HepG2 (cell line): ENCODE data around the gene STARD10. TPM values are rescaled to one million over a fixed set of nuclear protein-coding genes. Genes with fewer than 3 reads are reported as not detected.

Experiments
- ATAC-seq: fragments of 200-7000 bp; cut with Tn5 transposase; 3 replicates; pipeline ENCODE4 v1.9.1; 2020; ENCODE audit warnings: mild to moderate bottlenecking, moderate library complexity
- BruUV-seq: library from RNA; stranded (reverse); fragments of 400-500 nt; replicated peaks from 2 replicates; lab custom pipeline; 2021; lab: Mats Ljungman, UMichigan
- CTCF ChIA-PET: fragments of 300-600 bp; formaldehyde crosslinking; extraction: SDS; loops from one replicate; lab custom pipeline; 2021; ENCODE audit warnings: low total read pairs, inconsistent platforms, low intra/inter-chr PET ratio; lab: Yijun Ruan, JAX
- POLR2A ChIA-PET: fragments of 350-600 bp; sonication (Branson Sonifier 250); formaldehyde crosslinking; loops from one replicate; lab custom pipeline; 2020; ENCODE audit warnings: antibody characterized with exemption, inconsistent platforms; lab: Yijun Ruan, JAX
- DNase-seq: peaks from one replicate; pipeline ENCODE4 v3.0.0-alpha.2; 2015; ENCODE audit warnings: low spot score
- FAIRE-seq: peaks from 3 replicates; lab custom pipeline; 2011; peaks lifted over from hg19 to GRCh38; lab: Jason Lieb, UNC
- H2AFZ ChIP-seq: one replicate; pipeline ENCODE4 v1.6.1; 2011; ENCODE audit warnings: low read length, inconsistent platforms
- H3K27ac ChIP-seq: fragments of 300-600 bp; 3 replicates; pipeline ENCODE4 v1.8.0; 2011; ENCODE audit warnings: mixed run types, mild to moderate bottlenecking, mixed read lengths, low read length, inconsistent platforms; ENCODE audit not compliant: insufficient read depth; ENCODE audit errors: extremely low read length
- H3K27me3 ChIP-seq, 2 experiments: fragments of 200-600 bp in 1 of 2; 2 replicates in 1 of 2; 3 replicates in 1 of 2; pipeline versions ENCODE4 v1.6.0 to v1.8.0; 2011; ENCODE audit warnings: low read length in 2 of 2, mild to moderate bottlenecking in 2 of 2, moderate library complexity in 2 of 2, inconsistent platforms in 1 of 2; ENCODE audit not compliant: insufficient read depth in 2 of 2, control insufficient read depth in 1 of 2
- H3K36me3 ChIP-seq, 2 experiments: fragments of 200-600 bp in 1 of 2; replicated peaks in 1 of 2; 2 replicates in 1 of 2; 3 replicates in 1 of 2; pipeline versions ENCODE4 v1.5.1 to v1.8.0; 2011; ENCODE audit warnings: low read length in 2 of 2, inconsistent platforms in 1 of 2; ENCODE audit not compliant: insufficient read depth in 2 of 2, control insufficient read depth in 1 of 2
- H3K4me1 ChIP-seq: 2 replicates; pipeline ENCODE4 v1.5.1; 2012; ENCODE audit warnings: low read length, inconsistent platforms; ENCODE audit not compliant: insufficient read depth
- H3K4me2 ChIP-seq: 2 replicates; pipeline ENCODE4 v1.6.0; 2011; ENCODE audit warnings: low read depth, low read length, inconsistent platforms
- H3K4me3 ChIP-seq, 3 experiments: fragments of 200-600 bp in 1 of 3; sonication (generic), shearing (Covaris generic) in 1 of 3; replicated peaks in 1 of 3; 2 replicates each; pipeline ENCODE4 v1.5.1; 2011 to 2016; ENCODE audit warnings: low read length in 3 of 3, inconsistent platforms in 2 of 3, low read depth in 2 of 3, mild to moderate bottlenecking in 2 of 3, control low read depth in 1 of 3, mixed read lengths in 1 of 3; ENCODE audit not compliant: insufficient read depth in 1 of 3
- H3K79me2 ChIP-seq: one replicate; pipeline ENCODE4 v1.6.1; 2011; ENCODE audit warnings: low read length, inconsistent platforms; ENCODE audit not compliant: insufficient read depth
- H3K9ac ChIP-seq: 2 replicates; pipeline ENCODE4 v1.6.0; 2011; ENCODE audit warnings: mild to moderate bottlenecking, low read depth, low read length, inconsistent platforms; ENCODE audit not compliant: insufficient read depth
- H3K9me3 ChIP-seq: 2 replicates; pipeline ENCODE4 v1.5.1; 2012; ENCODE audit warnings: mild to moderate bottlenecking, low read length
- H4K20me1 ChIP-seq: 2 replicates; pipeline ENCODE4 v1.6.0; 2011; ENCODE audit warnings: inconsistent platforms, mild to moderate bottlenecking, low read length, moderate library complexity; ENCODE audit not compliant: insufficient read depth
- PRMT3 ChIP-seq: sonication (generic); formaldehyde crosslinking; IDR thresholded peaks from 2 replicates; pipeline ENCODE4 v1.8.1; 2022; ENCODE audit warnings: low read depth, mild to moderate bottlenecking, moderate library complexity, missing genetic modification reagents, borderline replicate concordance
- RFXAP ChIP-seq: sonication (generic); formaldehyde crosslinking; IDR thresholded peaks from 2 replicates; pipeline ENCODE4 v1.4.0; 2020; ENCODE audit warnings: missing genetic modification reagents, borderline replicate concordance
- THYN1 ChIP-seq: sonication (generic); formaldehyde crosslinking; IDR thresholded peaks from 2 replicates; pipeline ENCODE4 v1.8.1; 2023; ENCODE audit warnings: low read depth, mild to moderate bottlenecking, moderate library complexity, missing genetic modification reagents, borderline replicate concordance
- ZBTB26 ChIP-seq: IDR thresholded peaks from 2 replicates; pipeline ENCODE4 v1.6.1; 2016; ENCODE audit warnings: missing compliant biosample characterization, missing genetic modification reagents, borderline replicate concordance
- ZBTB46 ChIP-seq: sonication (generic); formaldehyde crosslinking; IDR thresholded peaks from 2 replicates; pipeline ENCODE4 v1.4.0; 2020; ENCODE audit warnings: mild to moderate bottlenecking, missing genetic modification reagents, borderline replicate concordance
- ZNF234 ChIP-seq: sonication (generic); formaldehyde crosslinking; conservative IDR thresholded peaks from 2 replicates; pipeline ENCODE4 v1.5.1; 2020; ENCODE audit warnings: mild to moderate bottlenecking, missing genetic modification reagents
- ZNF777 ChIP-seq: sonication (generic); formaldehyde crosslinking; IDR thresholded peaks from 2 replicates; pipeline ENCODE4 v1.4.0; 2020; ENCODE audit warnings: missing genetic modification reagents
- ZSCAN25 ChIP-seq: sonication (generic); formaldehyde crosslinking; IDR thresholded peaks from 2 replicates; pipeline ENCODE4 v1.8.0; 2022; ENCODE audit warnings: mild to moderate bottlenecking, missing genetic modification reagents
- WGBS: methylation state at CpG from one replicate; pipeline ENCODE4 v1.1.6; 2017; ENCODE audit warnings: low lambda C conversion rate; 5-methylcytosine and 5-hydroxymethylcytosine counted together
- in situ Hi-C: cut with HindIII; loops from 2 replicates; pipeline ENCODE4 v1.10.0; 2017; ENCODE audit warnings: low pct_unique_long_range_greater_than_20kb; ENCODE audit not compliant: extremely low pct_ligation_motif_present
- intact Hi-C: fragments of 100-400 bp; cut with micrococcal nuclease; formaldehyde crosslinking; loops from one replicate; pipeline ENCODE4 v1.10.0; 2022; ENCODE audit not compliant: unreplicated experiment
- polyA plus RNA-seq, 8 experiments: library from polyadenylated mRNA; depleted of rRNA in 3 of 8; stranded (reverse) in 7 of 8; unstranded in 1 of 8; fragments of >200 nt; fragmentation: Illumina TruSeq in 4 of 8; extraction: Trizol in 4 of 8; gene quantifications; 2 replicates each; pipeline versions ENCODE4 v1.2.1 to v1.2.3, GENCODE V29; 2011 to 2016; ENCODE audit warnings: low read depth in 4 of 8, missing spikeins in 1 of 8, mixed read lengths in 1 of 8; ENCODE audit not compliant: insufficient read depth in 1 of 8
- total RNA-seq, 5 experiments: library from RNA; depleted of rRNA; stranded (reverse); fragments of >200 nt; fragmentation: Illumina TruSeq; extraction: Trizol; gene quantifications; 2 replicates each; pipeline ENCODE4 v1.2.3, GENCODE V29; 2016; ENCODE audit warnings: low read depth in 1 of 5
- TF ChIP-seq, protein P1 (sequence below), 2 experiments: sonication (generic) in 1 of 2; formaldehyde crosslinking in 1 of 2; IDR thresholded peaks; 2 replicates each; pipeline versions ENCODE4 v1.4.0 to v1.6.1; 2018 to 2020; ENCODE audit warnings: missing genetic modification reagents in 2 of 2, borderline replicate concordance in 1 of 2, low read depth in 1 of 2, mild to moderate bottlenecking in 1 of 2, missing biosample characterization in 1 of 2
- TF ChIP-seq, protein P2 (sequence below): sonication (generic); formaldehyde crosslinking; IDR thresholded peaks from 2 replicates; pipeline ENCODE4 v1.4.0; 2020; ENCODE audit warnings: missing genetic modification reagents

STARD10 gene
- total and polyA plus RNA-seq, 2 of the 13 experiments (the other 11 are each of a cell fraction or from before 2014, with no cell fraction given), result 260 to 341 TPM

- TF ChIP-seq ZBTB46 (CRISPR knock-in tag), result no peak
- TF ChIP-seq, all 625 proteins: peak for 160
These were observed 11.5 kb downstream of the STARD10 start (continued) for GRCh38 chr11:72782081-72782920.

- peak overlapping the region; percentile 60 for H2AFZ ChIP-seq
- peaks cover 90% of the 10 kb centered on the region for H3K4me1 ChIP-seq
- no peaks in the 10 kb centered on the region for H3K9me3 ChIP-seq
- H3K27me3 ChIP-seq, result no peaks in the 10 kb centered on the region; a peak in 1 of 5 replicates
- FAIRE-seq (no peak), DNase-seq (no peak), ATAC-seq (peak; percentile 7)
- in situ Hi-C loops, result no loop called here
- H3K9ac ChIP-seq, result peak overlapping the region; percentile 71
- 0% methylated on average over 4 of the region's 89 CpGs for WGBS
- no TSS peak for BruUV-seq
- H3K79me2 ChIP-seq, result peaks cover 23% of the 10 kb centered on the region
- H3K4me2 ChIP-seq, result peak overlapping the region; percentile 98
- H3K36me3 ChIP-seq, result no peaks in the 10 kb centered on the region
- intact Hi-C loops, result no loop called here
- H3K27ac ChIP-seq, result peak overlapping the region; percentile 79
- H4K20me1 ChIP-seq, result peaks cover 7% of the 10 kb centered on the region; the same call in 1 of the 2 replicates
- ChIA-PET POLR2A (interaction anchor here (0.8 to 10.0 kb wide), 8 partner anchors 9 to 56 kb away, joined by 3 to 103 read pairs (median 5); partner anchors contain the start of genes ARAP1 and STARD10), CTCF (interaction anchor here (0.8 to 2.4 kb wide), 2 partner anchors 12 to 57 kb away, joined by 3 to 6 read pairs; partner anchors contain the start of gene STARD10)
- peak overlapping the region; percentile 81 to 88 (median 87) for H3K4me3 ChIP-seq
- TF ChIP-seq PRMT3 (CRISPR knock-in tag) (no peak), ZSCAN25 (CRISPR knock-in tag) (0 out of 2 replicates have a peak, but pooled peaks have one; percentile 58), ZNF777 (0 out of 2 replicates have a peak, but pooled peaks have one; percentile 28), RFXAP (CRISPR knock-in tag) (no peak), THYN1 (CRISPR knock-in tag) (no peak), ZNF234 (CRISPR knock-in tag) (0 out of 2 replicates have a peak, but pooled peaks have one; percentile 25), ZBTB26 (CRISPR knock-in tag) (0 out of 2 replicates have a peak, but pooled peaks have one; percentile 8)
- TF ChIP-seq, protein P1, sequence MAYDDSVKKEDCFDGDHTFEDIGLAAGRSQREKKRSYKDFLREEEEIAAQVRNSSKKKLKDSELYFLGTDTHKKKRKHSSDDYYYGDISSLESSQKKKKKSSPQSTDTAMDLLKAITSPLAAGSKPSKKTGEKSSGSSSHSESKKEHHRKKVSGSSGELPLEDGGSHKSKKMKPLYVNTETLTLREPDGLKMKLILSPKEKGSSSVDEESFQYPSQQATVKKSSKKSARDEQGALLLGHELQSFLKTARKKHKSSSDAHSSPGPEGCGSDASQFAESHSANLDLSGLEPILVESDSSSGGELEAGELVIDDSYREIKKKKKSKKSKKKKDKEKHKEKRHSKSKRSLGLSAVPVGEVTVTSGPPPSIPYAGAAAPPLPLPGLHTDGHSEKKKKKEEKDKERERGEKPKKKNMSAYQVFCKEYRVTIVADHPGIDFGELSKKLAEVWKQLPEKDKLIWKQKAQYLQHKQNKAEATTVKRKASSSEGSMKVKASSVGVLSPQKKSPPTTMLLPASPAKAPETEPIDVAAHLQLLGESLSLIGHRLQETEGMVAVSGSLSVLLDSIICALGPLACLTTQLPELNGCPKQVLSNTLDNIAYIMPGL (CRISPR knock-in tag; IDR thresholded peaks at IDR 0.05; ENCODE audit: borderline replicate concordance in 1 of 2, low read depth in 1 of 2), result peak in 1 of 2 experiments; percentile 7; a peak in 2 of 4 replicates
- TF ChIP-seq, protein P2, sequence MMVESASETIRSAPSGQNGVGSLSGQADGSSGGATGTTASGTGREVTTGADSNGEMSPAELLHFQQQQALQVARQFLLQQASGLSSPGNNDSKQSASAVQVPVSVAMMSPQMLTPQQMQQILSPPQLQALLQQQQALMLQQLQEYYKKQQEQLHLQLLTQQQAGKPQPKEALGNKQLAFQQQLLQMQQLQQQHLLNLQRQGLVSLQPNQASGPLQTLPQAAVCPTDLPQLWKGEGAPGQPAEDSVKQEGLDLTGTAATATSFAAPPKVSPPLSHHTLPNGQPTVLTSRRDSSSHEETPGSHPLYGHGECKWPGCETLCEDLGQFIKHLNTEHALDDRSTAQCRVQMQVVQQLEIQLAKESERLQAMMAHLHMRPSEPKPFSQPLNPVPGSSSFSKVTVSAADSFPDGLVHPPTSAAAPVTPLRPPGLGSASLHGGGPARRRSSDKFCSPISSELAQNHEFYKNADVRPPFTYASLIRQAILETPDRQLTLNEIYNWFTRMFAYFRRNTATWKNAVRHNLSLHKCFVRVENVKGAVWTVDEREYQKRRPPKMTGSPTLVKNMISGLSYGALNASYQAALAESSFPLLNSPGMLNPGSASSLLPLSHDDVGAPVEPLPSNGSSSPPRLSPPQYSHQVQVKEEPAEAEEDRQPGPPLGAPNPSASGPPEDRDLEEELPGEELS (CRISPR knock-in tag), result no peak
These were observed 12.3 kb downstream of the STARD10 start for GRCh38 chr11:72781313-72782080.
